Esophagus (tissue), 2 donors: ENCODE results near the gene LGR6. TPM values are rescaled to one million over a fixed set of nuclear protein-coding genes. Genes with fewer than 3 reads are reported as not detected.

ENCODE experiments used
- H3K27ac ChIP-seq, 2 donors: one replicate each; pipeline ENCODE4 v1.5.1; 2013; ENCODE audit warnings: low read depth in 2 of 2, mild to moderate bottlenecking in 2 of 2, inconsistent platforms in 1 of 2, low read length in 1 of 2, moderate library complexity in 1 of 2
- H3K27me3 ChIP-seq, 2 donors: one replicate each; pipeline ENCODE4 v1.6.1; 2013; ENCODE audit warnings: low read length in 2 of 2, control low read depth in 1 of 2, mild to moderate bottlenecking in 1 of 2; ENCODE audit not compliant: insufficient read depth in 2 of 2, control insufficient read depth in 1 of 2
- H3K36me3 ChIP-seq, 2 donors: one replicate each; pipeline ENCODE4 v1.6.1; 2013; ENCODE audit warnings: low read length in 1 of 2; ENCODE audit not compliant: control insufficient read depth in 2 of 2, insufficient read depth in 2 of 2
- H3K4me1 ChIP-seq, 2 donors: one replicate each; pipeline ENCODE4 v1.6.1; 2013; ENCODE audit warnings: low read length in 1 of 2; ENCODE audit not compliant: control insufficient read depth in 2 of 2, insufficient read depth in 2 of 2
- H3K4me3 ChIP-seq, 2 donors: one replicate each; pipeline ENCODE4 v1.5.1; 2013; ENCODE audit warnings: low read length in 2 of 2, mild to moderate bottlenecking in 2 of 2, low read depth in 1 of 2, moderate library complexity in 1 of 2
- H3K9me3 ChIP-seq, 2 donors: one replicate each; pipeline ENCODE4 v1.6.1; 2013; ENCODE audit warnings: mild to moderate bottlenecking in 2 of 2, low read depth in 1 of 2, low read length in 1 of 2, moderate library complexity in 1 of 2; ENCODE audit not compliant: control insufficient read depth in 2 of 2, insufficient read depth in 1 of 2
- WGBS, 2 donors: extraction: QIAGEN DNeasy Blood & Tissue Kit; methylation state at CpG; one replicate each; pipeline ENCODE4 v1.1.7; 2013; 5-methylcytosine and 5-hydroxymethylcytosine counted together
- polyA plus RNA-seq, 2 donors: library from polyadenylated mRNA; stranded (reverse); fragments of 200-250 nt; gene quantifications; one replicate each; pipeline ENCODE4 v1.2.3, GENCODE V29; 2013
- donor health status: healthy with polysubstance abuse.
- donor health status: Bipolar disorder and iron deficiency.

The LGR6 gene
- polyA plus RNA-seq, 2 donors: 4.2 to 6.3 TPM

DNA sequence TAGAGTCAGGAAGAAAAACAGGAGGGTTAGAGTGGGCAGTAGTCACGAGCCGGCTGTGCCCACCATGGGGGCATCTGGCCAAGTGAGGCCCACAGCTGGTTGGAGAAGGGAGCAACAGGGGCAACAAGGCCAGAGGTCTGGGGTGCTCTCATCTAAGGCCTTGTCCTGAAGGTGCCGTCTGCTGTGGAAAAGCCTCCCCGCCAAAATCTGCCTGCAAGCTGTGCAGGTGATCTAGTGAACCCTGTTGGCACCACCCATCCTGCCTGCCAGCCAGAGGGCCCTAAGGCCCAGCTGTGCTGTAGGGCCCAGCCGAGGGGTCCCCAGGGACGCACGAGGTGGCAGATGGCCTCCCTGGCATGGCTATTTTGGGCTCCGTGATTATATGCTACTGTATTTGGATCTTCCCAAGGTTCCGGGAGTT is 51.3 kb downstream of the LGR6 start:
- H3K9me3 ChIP-seq: no peaks in the 10 kb centered on the region
- peaks cover 0 to 4% of the 10 kb centered on the region in 2 donors for H3K4me1 ChIP-seq
- no peak overlapping the region for H3K27ac ChIP-seq
- 82 to 86% methylated on average over 9 of the region's 9 CpGs for WGBS, 2 donors
- H3K27me3 ChIP-seq: peaks cover 0 to 6% of the 10 kb centered on the region in 2 donors
- H3K36me3 ChIP-seq: no peaks in the 10 kb centered on the region
- no peak overlapping the region for H3K4me3 ChIP-seq

DNA sequence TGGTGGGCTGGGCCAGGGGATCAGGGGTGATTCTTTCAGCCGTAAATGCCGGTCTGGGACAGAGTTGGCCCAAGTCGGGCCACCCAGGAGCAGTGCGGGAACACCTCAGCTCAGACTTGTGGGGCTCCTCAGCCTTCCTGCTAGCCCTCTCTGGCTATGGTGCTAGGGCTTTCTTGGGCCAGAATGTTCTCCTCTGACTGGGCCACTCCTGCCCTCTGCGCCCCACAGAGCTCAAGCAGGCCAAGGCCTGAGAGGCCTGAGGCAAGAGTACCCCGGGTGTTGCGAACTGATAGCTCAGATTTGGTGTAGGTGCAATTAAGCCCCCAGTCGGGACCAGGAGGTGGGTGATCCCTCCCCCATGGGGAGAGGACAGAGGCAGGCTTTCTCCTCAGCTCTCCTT is 51.8 kb downstream of the LGR6 start:
- 88 to 89% methylated on average over 8 of the region's 8 CpGs for WGBS, 2 donors

DNA sequence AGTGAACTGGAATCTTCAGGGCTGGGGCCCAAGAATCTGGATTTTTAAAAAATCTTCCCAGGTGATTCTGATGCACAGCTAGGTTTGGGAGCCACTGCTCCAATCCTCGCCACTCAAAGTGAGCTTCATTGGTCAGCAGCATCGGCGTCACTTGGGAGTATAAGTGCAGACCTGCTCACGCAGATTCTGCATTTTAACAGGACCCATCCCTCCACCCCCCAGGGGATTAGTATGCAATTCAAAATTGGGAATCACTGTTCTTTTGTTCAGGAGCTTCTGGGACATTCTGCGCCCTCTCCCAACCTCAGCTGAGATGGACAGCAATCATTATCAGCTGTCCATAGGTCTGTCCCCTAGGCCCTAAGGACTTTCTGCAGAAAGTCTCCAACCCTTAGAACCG is 53.5 kb downstream of the LGR6 start:
- Histone ChIP-seq H3K27me3 (peaks cover 0 to 6% of the 10 kb centered on the region in 2 donors), H3K4me3 (no peak overlapping the region), H3K9me3 (no peaks in the 10 kb centered on the region), H3K27ac (no peak overlapping the region), H3K36me3 (no peaks in the 10 kb centered on the region), H3K4me1 (no peaks in the 10 kb centered on the region)
- 89 to 92% methylated on average over 6 of the region's 6 CpGs for WGBS, 2 donors

More for the DNA sequence above, 51.8 kb downstream of the LGR6 start:
- no peak overlapping the region for H3K27ac ChIP-seq
- no peaks in the 10 kb centered on the region for H3K9me3 ChIP-seq
- H3K27me3 ChIP-seq: peaks cover 0 to 6% of the 10 kb centered on the region in 2 donors
- H3K36me3 ChIP-seq: no peaks in the 10 kb centered on the region
- peaks cover 0 to 4% of the 10 kb centered on the region in 2 donors for H3K4me1 ChIP-seq
- no peak overlapping the region for H3K4me3 ChIP-seq

- Histone ChIP-seq H3K9me3 (no peaks in the 10 kb centered on the region), H3K4me3 (no peak overlapping the region), H3K27ac (no peak overlapping the region), H3K27me3 (peaks cover 0 to 3% of the 10 kb centered on the region in 2 donors), H3K36me3 (no peaks in the 10 kb centered on the region), H3K4me1 (no peaks in the 10 kb centered on the region)
- 64 to 69% methylated on average over 20 of the region's 20 CpGs for WGBS, 2 donors
These were observed 54.5 kb downstream of the LGR6 start for GRCh38 chr1:202247837-202248795.

GRCh38 chr1:202248861-202249260 is 55.3 kb downstream of the LGR6 start:
- no peaks in the 10 kb centered on the region for H3K9me3 ChIP-seq
- 86 to 93% methylated on average over 6 of the region's 6 CpGs for WGBS, 2 donors

GRCh38 chr1:202249436-202249835 is 55.8 kb downstream of the LGR6 start:
- H3K27me3 ChIP-seq: no peaks in the 10 kb centered on the region
- H3K9me3 ChIP-seq: no peaks in the 10 kb centered on the region
- H3K4me1 ChIP-seq: no peaks in the 10 kb centered on the region
- no peaks in the 10 kb centered on the region for H3K36me3 ChIP-seq
- no peak overlapping the region for H3K27ac ChIP-seq
- WGBS, 2 donors: 51 to 61% methylated on average over 6 of the region's 6 CpGs
- H3K4me3 ChIP-seq: no peak overlapping the region

More at GRCh38 chr1:202248861-202249260, 55.3 kb downstream of the LGR6 start:
- Histone ChIP-seq H3K4me1 (no peaks in the 10 kb centered on the region), H3K4me3 (no peak overlapping the region), H3K36me3 (no peaks in the 10 kb centered on the region), H3K27me3 (no peaks in the 10 kb centered on the region), H3K27ac (no peak overlapping the region)

DNA sequence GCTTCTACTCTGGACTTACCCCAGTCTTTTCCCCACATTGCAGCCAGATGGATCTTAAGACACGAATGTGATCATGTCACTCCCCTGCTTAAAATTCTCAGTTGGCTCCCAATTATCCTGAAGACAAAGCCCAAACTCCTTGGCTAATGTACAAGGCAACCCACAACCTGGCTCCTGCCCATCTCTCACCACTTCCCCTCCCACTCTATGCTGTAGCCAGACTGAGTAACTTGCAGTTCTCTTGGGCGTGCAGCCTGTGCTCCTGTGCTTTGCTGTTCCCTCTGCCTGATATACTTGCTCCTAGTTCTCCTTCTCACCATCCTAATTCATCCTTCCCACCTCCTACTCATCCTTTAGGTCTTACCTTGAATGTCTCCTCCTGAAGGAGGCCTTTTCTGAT is 56.2 kb downstream of the LGR6 start:
- H3K4me1 ChIP-seq: no peaks in the 10 kb centered on the region
- H3K36me3 ChIP-seq: no peaks in the 10 kb centered on the region
- 42 to 57% methylated on average over 2 of the region's 2 CpGs for WGBS, 2 donors
- no peaks in the 10 kb centered on the region for H3K9me3 ChIP-seq
- H3K27ac ChIP-seq: no peak overlapping the region
- no peak overlapping the region for H3K4me3 ChIP-seq
- H3K27me3 ChIP-seq: no peaks in the 10 kb centered on the region

GRCh38 chr1:202250982-202251381 is 57.4 kb downstream of the LGR6 start:
- H3K27me3 ChIP-seq: peaks cover 0 to 3% of the 10 kb centered on the region in 2 donors
- H3K4me1 ChIP-seq: no peaks in the 10 kb centered on the region
- H3K27ac ChIP-seq: no peak overlapping the region
- 85% methylated on average over 10 of the region's 10 CpGs for whole genome bisulfite sequencing, 2 donors
- no peaks in the 10 kb centered on the region for H3K9me3 ChIP-seq
- no peaks in the 10 kb centered on the region for H3K36me3 ChIP-seq
- no peak overlapping the region for H3K4me3 ChIP-seq

- Histone ChIP-seq H3K4me1 (no peaks in the 10 kb centered on the region), H3K4me3 (no peak overlapping the region), H3K27ac (no peak overlapping the region), H3K9me3 (no peaks in the 10 kb centered on the region), H3K36me3 (no peaks in the 10 kb centered on the region), H3K27me3 (peaks cover 0 to 3% of the 10 kb centered on the region in 2 donors)
- 69 to 73% methylated on average over 6 of the region's 6 CpGs for WGBS, 2 donors
These were observed 58.0 kb downstream of the LGR6 start for GRCh38 chr1:202251424-202252256.
